Sigmoid colon (tissue), 7 donors: ENCODE measurements around the gene UNKL. TPM values are rescaled to one million over a fixed set of nuclear protein-coding genes. Genes with fewer than 3 reads are reported as not detected.
"Not testable (repeated sequence)": the region's sequence is repeated elsewhere in the genome, so short reads cannot be mapped to it uniquely, and the experiment has no call there.

Source experiments
- DNase-seq: peaks from one replicate; pipeline ENCODE4 v3.0.0-alpha.2; 2019
- H3K27ac ChIP-seq, 4 donors: fragments of 200-600 bp; sonication (generic); one replicate each; pipeline ENCODE4 v1.5.1; 2016 to 2019; ENCODE audit warnings: mild to moderate bottlenecking in 1 of 4
- H3K27me3 ChIP-seq, 3 donors: fragments of 200-600 bp; sonication (generic); one replicate each; pipeline ENCODE4 v1.5.1; 2019; ENCODE audit warnings: mild to moderate bottlenecking in 1 of 3
- H3K36me3 ChIP-seq, 4 donors: fragments of 200-600 bp; sonication (generic); one replicate each; pipeline ENCODE4 v1.5.1; 2016 to 2019
- H3K4me1 ChIP-seq, 4 donors: fragments of 200-600 bp; sonication (generic); one replicate each; pipeline ENCODE4 v1.5.1; 2017 to 2019
- H3K4me3 ChIP-seq, 4 donors: fragments of 200-600 bp; sonication (generic); one replicate each; pipeline ENCODE4 v1.5.1; 2017 to 2019; ENCODE audit warnings: mild to moderate bottlenecking in 2 of 4, moderate library complexity in 1 of 4
- H3K9me3 ChIP-seq, 4 donors: fragments of 200-600 bp in 3 of 4; sonication (generic) in 3 of 4; one replicate each; pipeline versions ENCODE4 v1.5.1 to v1.6.1; 2013 to 2019
- EP300 ChIP-seq, 4 donors: sonication (generic); formaldehyde crosslinking; IDR thresholded peaks; one replicate each; pipeline ENCODE4 v1.6.1; 2017; ENCODE audit warnings: antibody characterized with exemption in 4 of 4
- POLR2A ChIP-seq, 2 donors: fragments of 450-650 bp; IDR thresholded peaks; one replicate each; pipeline ENCODE4 v1.6.1; 2016; ENCODE audit warnings: antibody characterized with exemption in 2 of 2, mild to moderate bottlenecking in 2 of 2, moderate library complexity in 2 of 2
- POLR2AphosphoS5 ChIP-seq, 4 donors: sonication (generic); formaldehyde crosslinking; IDR thresholded peaks; one replicate each; pipeline ENCODE4 v1.6.1; 2017; ENCODE audit warnings: antibody characterized with exemption in 4 of 4
- WGBS, 2 donors: extraction: QIAGEN DNeasy Blood & Tissue Kit; methylation state at CpG; one replicate each; pipeline ENCODE4 v1.1.7; 2013; 5-methylcytosine and 5-hydroxymethylcytosine counted together
- intact Hi-C: fragments of 100-400 bp; cut with DNase I; formaldehyde crosslinking; loops from one replicate; pipeline ENCODE4 v1.15.1; 2023
- polyA plus RNA-seq, 3 donors: library from polyadenylated mRNA; stranded (reverse); fragments of 200-250 nt; gene quantifications; one replicate each; pipeline ENCODE4 v1.2.3, GENCODE V29; 2013
- total RNA-seq, 4 donors: library from RNA; depleted of rRNA; stranded (reverse); fragments of >200 nt; gene quantifications; one replicate each; pipeline ENCODE4 v1.1.0, GENCODE V29; 2016
- TF ChIP-seq, protein P1 (sequence below), 4 experiments: fragments of 450-650 bp in 3 of 4; fragments of 200-600 bp in 1 of 4; IDR thresholded peaks; one replicate each; pipeline ENCODE4 v1.5.1; 2016 to 2019; ENCODE audit warnings: antibody characterized with exemption in 4 of 4, mild to moderate bottlenecking in 3 of 4, moderate library complexity in 2 of 4
- donor health status: healthy with polysubstance abuse.
- donor health status: Bipolar disorder and iron deficiency.
- donor health status: healthy.

UNKL gene
- total and polyA plus RNA-seq, 7 donors = 2.1 to 29.1 (median 19.6) TPM

DNA sequence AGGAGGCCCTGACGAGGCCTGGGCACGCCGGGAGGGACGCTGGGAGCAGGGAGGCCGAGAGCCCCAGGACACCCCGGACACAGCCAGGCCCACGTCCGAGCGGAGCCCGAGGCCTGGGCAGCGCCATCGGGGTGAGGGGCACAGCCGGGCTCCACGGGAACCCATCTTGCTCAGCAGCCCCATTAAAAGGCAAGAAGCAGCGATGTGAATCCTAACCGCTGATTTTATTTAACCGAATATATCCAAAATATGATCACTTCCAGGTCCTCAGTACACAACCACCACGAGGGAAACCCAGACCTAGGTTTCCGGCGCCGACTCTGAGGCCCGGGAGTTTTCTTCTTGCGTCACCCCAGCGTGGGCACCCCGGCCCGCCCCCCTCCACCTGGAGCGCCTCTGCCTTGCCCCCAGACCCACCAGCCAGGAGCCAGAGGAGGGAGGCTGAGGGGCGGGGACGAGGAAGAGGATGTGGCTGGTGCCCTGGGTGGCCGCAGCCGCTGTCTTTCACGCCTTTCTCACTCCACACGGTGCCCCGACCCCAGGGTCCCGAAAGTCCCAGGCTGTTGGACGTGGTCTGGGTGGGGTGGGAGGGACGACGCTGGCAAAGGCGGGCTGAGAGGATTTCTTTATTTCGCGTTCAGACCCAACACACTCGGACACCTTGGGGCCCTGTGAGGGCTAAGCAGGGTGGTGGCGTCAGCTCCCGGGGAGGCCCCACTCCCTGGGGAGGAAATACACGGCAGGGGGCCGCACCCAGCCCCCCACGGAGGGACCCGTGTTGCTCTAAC is 30.4 kb upstream of the UNKL start:
- Histone ChIP-seq H3K4me3 (no peak overlapping the region), H3K4me1 (no peaks in the 10 kb centered on the region), H3K27ac (no peak overlapping the region), H3K9me3 (no peaks in the 10 kb centered on the region), H3K27me3 (no peaks in the 10 kb centered on the region), H3K36me3 (peaks cover 0 to 52% (median 32%) of the 10 kb centered on the region in 4 donors)
- WGBS, 2 donors = 86 to 88% methylated on average over 48 of the region's 48 CpGs
- DNase-seq = no peak
- intact Hi-C loops = no loop called here
- no peak for TF ChIP-seq POLR2AphosphoS5 (IDR thresholded peaks at IDR 0.05)
- TF ChIP-seq, protein P1, sequence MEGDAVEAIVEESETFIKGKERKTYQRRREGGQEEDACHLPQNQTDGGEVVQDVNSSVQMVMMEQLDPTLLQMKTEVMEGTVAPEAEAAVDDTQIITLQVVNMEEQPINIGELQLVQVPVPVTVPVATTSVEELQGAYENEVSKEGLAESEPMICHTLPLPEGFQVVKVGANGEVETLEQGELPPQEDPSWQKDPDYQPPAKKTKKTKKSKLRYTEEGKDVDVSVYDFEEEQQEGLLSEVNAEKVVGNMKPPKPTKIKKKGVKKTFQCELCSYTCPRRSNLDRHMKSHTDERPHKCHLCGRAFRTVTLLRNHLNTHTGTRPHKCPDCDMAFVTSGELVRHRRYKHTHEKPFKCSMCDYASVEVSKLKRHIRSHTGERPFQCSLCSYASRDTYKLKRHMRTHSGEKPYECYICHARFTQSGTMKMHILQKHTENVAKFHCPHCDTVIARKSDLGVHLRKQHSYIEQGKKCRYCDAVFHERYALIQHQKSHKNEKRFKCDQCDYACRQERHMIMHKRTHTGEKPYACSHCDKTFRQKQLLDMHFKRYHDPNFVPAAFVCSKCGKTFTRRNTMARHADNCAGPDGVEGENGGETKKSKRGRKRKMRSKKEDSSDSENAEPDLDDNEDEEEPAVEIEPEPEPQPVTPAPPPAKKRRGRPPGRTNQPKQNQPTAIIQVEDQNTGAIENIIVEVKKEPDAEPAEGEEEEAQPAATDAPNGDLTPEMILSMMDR (IDR thresholded peaks at IDR 0.05) = no peak
- no peak for TF ChIP-seq POLR2A (IDR thresholded peaks at IDR 0.05)
- TF ChIP-seq EP300 (IDR thresholded peaks at IDR 0.05) = no peak

DNA sequence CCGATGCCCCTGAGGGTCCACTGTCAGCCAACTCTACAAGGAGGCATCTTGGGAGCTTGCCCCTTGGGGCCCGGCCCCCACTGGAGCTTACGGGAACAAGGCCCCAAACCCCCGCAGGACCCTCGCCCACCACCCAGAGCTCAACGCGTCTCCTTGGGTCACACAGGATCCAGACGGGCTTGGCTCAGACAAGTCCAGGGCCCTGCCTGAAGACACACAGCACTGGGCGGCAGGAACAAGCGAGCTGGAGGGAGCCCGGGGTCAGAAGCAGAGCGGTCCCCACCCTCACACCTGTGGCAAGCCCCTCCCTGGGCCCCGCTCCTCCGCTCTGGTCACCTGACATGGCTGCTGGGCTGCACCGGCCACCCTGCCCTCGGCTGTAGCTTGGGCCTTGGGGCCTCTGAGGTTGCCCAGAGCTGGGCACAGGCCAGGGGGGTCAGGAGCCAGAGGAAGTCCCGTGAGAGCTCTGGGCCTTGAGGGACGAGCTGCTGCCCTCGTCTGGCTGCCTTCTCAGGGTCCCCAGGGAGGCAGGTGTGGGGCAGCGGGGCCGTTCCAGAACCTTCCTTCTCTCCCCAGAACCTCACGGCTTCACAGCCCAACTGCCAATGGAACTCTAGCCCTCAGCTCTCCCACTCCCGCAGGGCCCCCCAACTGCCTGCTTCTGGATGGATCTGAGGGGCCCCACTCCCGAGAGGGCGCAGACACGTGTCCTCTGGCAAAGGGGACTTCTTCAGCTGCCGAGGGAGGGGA is 29.7 kb upstream of the UNKL start, which contains the start of gene CCDC154:
Gene CCDC154 (minus strand): TSS at position 577 of the 750 bp plus-strand sequence. CDS start 234 bp downstream, at position 343.
- Histone ChIP-seq H3K27me3 (no peaks in the 10 kb centered on the region), H3K4me3 (no peak within 1 kb of the TSS), H3K4me1 (no peaks in the 10 kb centered on the region), H3K36me3 (peaks cover 0 to 44% (median 28%) of the 10 kb centered on the region in 4 donors), H3K27ac (no peak within 1 kb of the TSS), H3K9me3 (no peaks in the 10 kb centered on the region)
- TF ChIP-seq EP300 (IDR thresholded peaks at IDR 0.05) = no peak
- no peak for TF ChIP-seq POLR2AphosphoS5 (IDR thresholded peaks at IDR 0.05)
- no peak for DNase-seq
- intact Hi-C loops = no loop called here
- WGBS, 2 donors = 73 to 80% methylated on average over 27 of the region's 27 CpGs

GRCh38 chr16:1443403-1443973 is 29.0 kb upstream of the UNKL start:
- WGBS, 2 donors = 79 to 86% methylated on average over 38 of the region's 38 CpGs
- Histone ChIP-seq H3K27me3 (no peaks in the 10 kb centered on the region), H3K4me3 (no peak overlapping the region), H3K27ac (no peak overlapping the region), H3K36me3 (peaks cover 0 to 37% (median 24%) of the 10 kb centered on the region in 4 donors), H3K9me3 (no peaks in the 10 kb centered on the region), H3K4me1 (no peaks in the 10 kb centered on the region)
- TF ChIP-seq POLR2AphosphoS5 (IDR thresholded peaks at IDR 0.05) (peak in 1 of 4 donors; percentile 5), EP300 (IDR thresholded peaks at IDR 0.05) (no peak)
- no peak for DNase-seq
- intact Hi-C loops = no loop called here

- no peak overlapping the region for H3K27ac ChIP-seq
- no peak for TF ChIP-seq EP300 (IDR thresholded peaks at IDR 0.05)
- no peak for TF ChIP-seq POLR2AphosphoS5 (IDR thresholded peaks at IDR 0.05)
- no peak for TF ChIP-seq POLR2A (IDR thresholded peaks at IDR 0.05)
- TF ChIP-seq, protein P1 (IDR thresholded peaks at IDR 0.05) = no peak
- H3K4me1 ChIP-seq = no peaks in the 10 kb centered on the region
- WGBS, 2 donors = 87 to 89% methylated on average over 24 of the region's 24 CpGs
- intact Hi-C loops = no loop called here
- no peak for DNase-seq
- H3K9me3 ChIP-seq = no peaks in the 10 kb centered on the region
- peaks cover 0 to 29% (median 17%) of the 10 kb centered on the region in 4 donors for H3K36me3 ChIP-seq
- no peak overlapping the region for H3K4me3 ChIP-seq
- no peaks in the 10 kb centered on the region for H3K27me3 ChIP-seq
Observed at GRCh38 chr16:1442697-1443096, 28.2 kb upstream of the UNKL start.

GRCh38 chr16:1441391-1441829 is 26.9 kb upstream of the UNKL start:
- Histone ChIP-seq H3K4me1 (no peaks in the 10 kb centered on the region), H3K36me3 (peaks cover 0 to 16% (median 7%) of the 10 kb centered on the region in 4 donors), H3K27ac (no peak overlapping the region), H3K9me3 (no peaks in the 10 kb centered on the region), H3K27me3 (no peaks in the 10 kb centered on the region), H3K4me3 (no peak overlapping the region)
- intact Hi-C loops = no loop called here
- no peak for DNase-seq
- WGBS, 2 donors = 75 to 80% methylated on average over 22 of the region's 22 CpGs
- TF ChIP-seq POLR2A (IDR thresholded peaks at IDR 0.05) (no peak), POLR2AphosphoS5 (IDR thresholded peaks at IDR 0.05) (no peak), EP300 (IDR thresholded peaks at IDR 0.05) (no peak)
- TF ChIP-seq, protein P1 (IDR thresholded peaks at IDR 0.05) = no peak

- H3K4me1 ChIP-seq, intact Hi-C loops, H3K27ac ChIP-seq, H3K36me3 ChIP-seq, H3K27me3 ChIP-seq, H3K9me3 ChIP-seq, H3K4me3 ChIP-seq, DNase-seq: not testable (repeated sequence)
- WGBS, 2 donors = 89 to 94% methylated on average over 4 of the region's 4 CpGs
Observed at GRCh38 chr16:1439699-1440074, 25.2 kb upstream of the UNKL start.
